GM19240 (cell line): ENCODE results near the gene NOBOX.
"Not testable (repeated sequence)": the region's sequence is repeated elsewhere in the genome, so short reads cannot be mapped to it uniquely, and the experiment has no call there.

Experiments used
- DNase-seq: peaks from one replicate; pipeline ENCODE4 v3.0.0; 2011; ENCODE audit warnings: low spot score; ENCODE audit not compliant: insufficient read length

The NOBOX gene

DNA sequence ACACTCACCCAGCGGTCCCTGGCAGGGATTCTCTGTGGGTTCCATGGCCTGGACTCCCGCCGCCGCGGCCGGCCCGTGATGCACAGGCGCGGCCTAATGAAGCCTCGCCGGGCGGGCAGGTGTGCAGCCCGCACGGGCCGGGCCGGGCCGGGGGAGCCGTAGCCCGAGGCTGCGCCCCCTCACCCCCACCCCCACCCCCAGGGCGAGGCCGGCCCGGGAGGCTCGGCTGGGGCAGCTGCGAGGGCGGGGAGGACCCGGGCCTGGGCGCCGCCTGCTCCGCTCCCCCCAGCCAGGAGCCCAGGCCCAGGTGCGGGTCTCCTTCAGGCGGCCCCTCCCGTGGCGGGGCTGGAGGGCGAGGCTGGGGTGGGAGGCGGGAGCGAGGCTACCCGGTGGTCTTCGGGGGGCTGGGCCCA, at the start of gene NOBOX:
TSS of gene NOBOX (minus strand) at position 45 of the 413 bp plus-strand sequence.
- DNase-seq: no peak

DNA sequence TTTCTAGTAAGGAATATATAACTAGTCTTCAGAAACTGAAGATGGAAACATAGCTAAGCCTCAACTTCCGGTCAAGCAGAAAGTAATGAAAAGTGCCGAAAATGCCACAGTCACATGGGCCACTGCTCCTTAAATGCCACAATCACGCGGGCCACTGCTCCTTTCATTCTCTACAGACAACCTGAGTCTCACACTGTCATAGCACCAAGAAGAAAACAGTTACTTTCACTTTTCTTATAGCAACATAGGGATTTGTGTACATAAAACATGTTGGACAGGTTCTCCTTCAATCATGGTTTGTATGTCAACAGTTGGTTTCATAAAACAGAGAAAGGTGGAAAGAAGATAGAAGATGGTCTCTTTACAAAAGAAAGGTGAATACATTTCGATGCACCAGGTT, 48.6 kb upstream of the NOBOX start:
- no peak for DNase-seq

DNA sequence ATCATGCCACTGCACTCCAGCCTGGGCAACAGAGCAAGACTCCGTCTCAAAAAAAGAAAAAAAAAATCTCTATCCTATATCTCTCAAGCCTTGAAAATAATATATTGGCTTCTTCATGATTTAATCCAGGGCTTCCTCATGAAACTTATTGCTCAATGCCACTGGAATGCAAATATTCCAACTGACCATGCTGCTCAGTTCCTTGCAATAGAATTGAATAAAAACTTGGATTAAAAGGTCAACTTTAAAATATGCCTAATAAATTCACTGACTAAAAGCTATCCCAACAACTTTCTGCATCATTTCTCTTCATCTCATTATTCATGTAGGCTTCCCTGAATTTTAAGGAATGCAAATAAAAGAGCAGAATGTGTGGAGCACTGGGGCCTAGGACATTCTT, 42.1 kb upstream of the NOBOX start:
- DNase-seq: no peak

DNA sequence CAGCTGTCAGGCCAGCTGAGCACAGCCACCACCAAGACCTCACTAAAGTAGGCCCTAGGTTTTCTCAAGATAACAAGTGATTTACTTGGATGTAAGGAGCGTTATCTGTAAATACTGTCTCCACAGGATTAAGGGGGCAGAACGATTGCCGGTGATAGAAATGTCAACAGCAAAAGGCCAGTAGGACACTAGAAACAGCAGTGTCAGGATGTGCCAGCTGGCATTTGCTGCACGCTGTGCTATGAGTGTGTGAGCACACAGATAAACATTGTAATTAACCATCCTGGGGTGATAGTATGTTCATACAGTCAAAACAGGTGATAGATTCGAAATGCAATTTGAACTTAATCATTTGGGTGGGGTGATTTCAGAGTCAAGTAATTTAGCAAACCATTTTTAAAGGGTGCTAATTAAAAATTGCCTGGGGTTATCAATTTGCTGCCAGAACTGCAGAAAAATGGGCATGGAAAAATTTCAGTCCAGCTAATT, 36.3 kb upstream of the NOBOX start:
- no peak for DNase-seq

DNA sequence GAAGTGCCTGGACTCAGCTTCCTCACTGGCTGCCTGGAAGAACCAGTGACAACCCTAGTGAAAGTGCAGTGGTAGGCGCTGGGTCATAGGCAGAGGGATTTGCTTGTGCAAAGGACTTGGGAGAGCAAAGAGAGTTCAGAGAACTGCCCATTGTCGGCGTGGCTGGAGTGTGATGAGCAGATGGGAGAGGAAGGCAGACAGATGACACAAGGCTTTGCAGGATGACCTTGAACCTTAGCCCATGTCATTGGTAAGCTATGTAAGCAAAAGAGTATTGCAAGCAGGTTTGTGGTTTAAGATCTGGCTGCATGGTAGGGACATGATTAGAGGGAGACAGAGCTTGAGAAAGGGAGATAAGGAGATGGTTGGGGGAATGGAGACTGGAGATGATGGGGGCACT, 35.3 kb upstream of the NOBOX start:
- DNase-seq: no peak

DNA sequence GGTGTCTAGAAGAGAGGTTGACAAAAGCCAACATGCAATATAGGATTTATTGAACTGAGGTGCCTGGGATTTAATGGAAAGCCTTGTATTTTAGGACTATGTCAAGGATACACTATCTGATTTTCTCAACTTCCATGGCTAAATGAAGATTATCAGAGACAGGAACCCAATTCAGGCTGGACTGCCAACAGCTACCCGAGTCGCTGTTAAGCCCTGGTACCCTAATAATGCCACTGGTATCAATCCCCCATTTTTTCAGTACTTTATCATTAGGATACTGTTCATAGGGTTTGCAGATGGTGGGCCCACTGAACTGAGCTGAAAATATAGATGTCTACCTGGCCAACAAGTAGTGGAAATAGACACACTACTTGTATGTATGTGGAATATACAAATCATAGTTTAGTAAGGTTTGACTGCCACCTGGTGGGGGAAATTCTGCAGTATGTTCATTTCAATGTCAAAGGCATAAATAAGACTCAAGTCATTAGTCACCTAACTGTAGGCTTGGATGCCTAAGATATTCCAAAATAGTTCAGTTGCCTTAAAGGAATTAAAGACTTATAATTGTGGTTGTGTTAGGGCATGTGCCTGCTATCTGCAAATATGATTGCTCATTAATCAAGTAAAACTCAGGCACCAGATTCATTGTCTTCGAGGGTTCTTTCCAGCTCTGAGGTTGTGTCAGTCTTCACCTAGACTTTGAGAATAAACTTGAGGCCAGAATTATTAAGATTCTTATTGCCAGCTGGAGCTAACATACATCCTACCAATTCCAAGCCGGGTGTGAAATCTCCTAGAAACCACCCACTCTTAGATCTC, 34.1 kb upstream of the NOBOX start:
- DNase-seq: no peak

DNA sequence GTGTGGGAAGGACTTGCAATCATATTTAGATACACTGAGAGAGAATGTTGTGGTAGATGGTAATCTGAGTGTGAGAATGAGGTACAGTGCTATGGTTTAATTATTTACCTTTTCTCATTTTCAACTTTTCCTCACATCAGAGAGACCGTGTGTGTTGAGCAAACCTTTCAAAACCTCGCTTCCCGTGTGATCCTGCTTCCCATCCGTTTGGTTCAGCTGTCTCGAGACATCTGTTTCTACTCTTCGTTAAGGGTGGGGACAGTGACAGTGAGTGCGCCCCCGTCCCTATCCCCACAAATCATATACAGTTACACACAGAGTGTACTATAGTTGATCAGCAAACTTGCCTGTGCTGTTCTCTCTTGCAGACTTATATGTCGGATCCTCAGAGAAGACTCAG, 33.0 kb upstream of the NOBOX start:
- no peak for DNase-seq

DNA sequence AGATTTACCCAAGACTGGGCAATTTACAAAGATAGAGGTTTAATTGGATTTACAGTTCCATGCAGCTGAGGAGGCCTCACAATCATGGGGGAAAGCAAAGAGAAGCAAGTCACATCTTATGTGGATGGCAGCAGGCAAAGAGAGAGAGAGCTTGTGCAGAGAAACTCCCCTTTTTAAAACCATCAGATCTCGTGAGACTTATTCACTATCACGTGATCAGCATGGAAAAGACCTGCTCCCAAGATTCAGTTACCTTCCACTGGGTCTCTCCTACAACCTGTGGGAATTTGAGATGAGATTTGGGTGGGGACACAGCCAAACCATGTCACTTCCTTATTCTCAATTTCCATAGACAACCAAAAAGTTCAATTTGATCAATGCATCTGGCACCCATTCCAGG, 24.9 kb upstream of the NOBOX start:
- DNase-seq: no peak

DNA sequence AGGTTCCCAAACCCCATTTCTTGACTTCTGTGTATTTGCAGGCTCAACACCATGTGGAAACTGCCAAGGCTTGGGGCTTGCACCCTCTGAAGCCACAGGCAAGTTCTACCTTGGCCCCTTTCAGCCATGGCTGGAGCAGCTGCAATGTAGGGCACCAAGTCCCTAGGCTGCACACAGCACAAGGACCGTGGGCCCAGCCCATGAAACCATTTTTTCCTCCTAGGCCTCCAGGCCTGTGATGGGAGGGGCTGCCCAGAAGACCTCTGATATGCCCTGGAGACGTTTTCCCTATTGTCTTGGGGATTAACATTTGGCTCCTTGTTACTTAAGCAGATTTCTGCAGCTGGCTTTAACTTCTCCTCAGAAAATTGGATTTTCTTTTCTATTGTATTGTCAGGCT, 24.0 kb upstream of the NOBOX start:
- not testable (repeated sequence) for DNase-seq

DNA sequence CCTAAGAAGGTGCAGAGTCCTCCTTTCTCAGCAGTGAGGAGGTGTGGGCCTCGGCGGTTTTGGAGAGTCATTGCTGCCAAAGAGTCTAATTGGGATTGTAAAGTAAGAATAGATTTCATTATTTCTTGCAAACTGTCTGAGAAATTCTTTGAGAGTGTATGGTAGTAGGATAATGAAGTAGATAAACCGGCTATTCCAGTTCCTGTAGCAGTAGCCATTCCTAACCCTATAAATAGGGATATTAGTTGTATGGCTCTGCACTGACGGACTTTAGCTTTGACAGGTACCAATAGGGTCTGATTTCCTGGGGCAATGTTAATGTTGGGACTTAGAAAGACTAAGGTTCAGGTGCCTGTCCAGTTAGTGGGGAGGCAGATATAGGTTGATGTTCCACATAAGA, 15.4 kb upstream of the NOBOX start:
- DNase-seq: not testable (repeated sequence)

DNA sequence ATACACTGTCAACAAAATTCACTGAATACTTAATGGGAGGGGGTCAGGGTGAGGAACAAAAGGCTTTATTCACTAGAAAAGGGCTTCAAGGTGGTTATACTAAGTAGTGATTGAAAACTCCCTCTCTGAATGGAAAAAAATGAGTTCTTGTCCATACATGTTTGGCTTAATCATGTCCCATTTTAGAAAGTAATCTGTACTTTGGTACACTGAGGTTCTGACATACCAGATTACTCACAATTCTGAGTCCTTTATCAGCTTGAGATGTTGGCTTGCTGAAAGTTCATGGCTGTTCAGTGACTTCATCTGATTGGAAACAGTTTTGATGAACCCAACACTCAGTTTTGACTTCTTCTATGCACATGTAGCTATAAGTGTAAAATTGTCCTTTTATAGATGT, 12.8 kb upstream of the NOBOX start:
- DNase-seq: no peak

DNA sequence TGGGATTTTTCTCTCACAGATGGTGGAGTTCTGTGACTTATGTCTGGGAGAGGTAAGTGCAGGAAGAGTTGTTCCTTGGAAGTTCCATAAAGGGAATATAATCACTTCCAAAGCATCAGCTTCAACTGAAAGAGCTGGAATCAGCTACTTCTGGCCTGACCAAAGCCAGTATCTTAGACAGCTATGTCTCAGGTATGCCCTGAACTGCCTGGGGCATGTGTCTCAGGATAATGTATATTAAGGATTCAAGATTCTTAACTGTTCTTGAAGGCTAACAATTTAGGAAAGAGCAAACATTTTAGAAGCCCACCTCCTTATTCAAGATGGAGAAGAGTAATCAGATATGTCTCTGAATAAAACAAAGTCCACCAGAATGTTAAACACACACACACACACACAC, 12.4 kb upstream of the NOBOX start:
- DNase-seq: no peak

DNA sequence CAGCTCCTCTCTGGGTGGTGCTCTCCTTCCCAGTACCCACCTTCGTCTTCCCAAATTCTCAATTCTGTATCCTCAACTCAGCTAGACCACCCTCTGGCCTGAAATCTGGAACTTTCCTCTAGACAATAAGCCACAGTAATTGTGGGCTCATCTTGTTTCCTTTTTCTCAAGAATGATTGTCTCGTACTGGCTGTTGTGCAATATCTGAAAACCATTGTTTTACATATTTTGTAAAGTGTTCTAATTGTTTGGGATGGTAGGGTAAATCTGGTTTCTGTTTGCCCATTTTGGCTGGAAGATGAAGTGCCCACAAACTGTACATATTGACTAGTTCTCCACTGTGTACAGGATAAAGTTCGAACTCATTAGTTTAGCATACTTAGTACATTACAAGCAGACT, 11.3 kb upstream of the NOBOX start:
- DNase-seq: no peak

DNA sequence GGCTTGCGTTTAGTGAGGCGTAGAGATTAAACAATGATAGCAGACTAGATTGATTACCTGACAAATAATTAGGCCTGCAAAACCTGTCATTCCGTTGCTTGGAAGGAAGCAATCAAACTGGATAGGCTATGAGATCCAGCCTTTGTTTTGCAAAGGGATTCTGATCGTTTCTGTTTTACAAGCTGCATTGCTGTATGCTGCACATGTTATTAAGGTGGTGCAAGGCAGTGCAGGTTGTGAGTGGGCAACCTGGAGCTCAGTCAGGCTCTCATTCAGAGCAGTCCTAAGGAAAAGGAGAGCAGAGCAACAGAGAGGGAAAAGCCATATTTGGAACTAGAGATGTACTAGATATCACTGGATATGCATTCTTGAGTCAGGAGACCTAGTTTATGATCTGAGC, 6.9 kb upstream of the NOBOX start:
- no peak for DNase-seq

DNA sequence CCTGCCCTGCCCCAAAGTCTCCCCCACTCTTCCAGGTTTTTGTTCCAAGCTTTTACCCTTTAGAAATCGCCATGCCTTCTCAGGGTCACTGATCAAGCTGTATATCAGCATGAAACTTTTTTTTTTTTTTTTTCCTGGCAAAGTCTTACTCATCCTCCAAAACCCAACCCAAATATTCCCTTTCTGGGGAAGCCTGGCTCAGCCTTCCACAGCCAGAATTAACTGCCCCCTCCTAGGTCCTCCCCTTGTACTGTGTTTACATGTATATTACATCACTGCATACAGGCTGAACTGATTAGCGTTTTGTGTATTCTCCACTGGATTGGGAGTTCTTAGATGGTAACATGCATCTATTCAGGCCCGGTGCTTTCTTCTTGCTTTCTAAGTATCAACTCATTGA, 4.6 kb upstream of the NOBOX start:
- no peak for DNase-seq

DNA sequence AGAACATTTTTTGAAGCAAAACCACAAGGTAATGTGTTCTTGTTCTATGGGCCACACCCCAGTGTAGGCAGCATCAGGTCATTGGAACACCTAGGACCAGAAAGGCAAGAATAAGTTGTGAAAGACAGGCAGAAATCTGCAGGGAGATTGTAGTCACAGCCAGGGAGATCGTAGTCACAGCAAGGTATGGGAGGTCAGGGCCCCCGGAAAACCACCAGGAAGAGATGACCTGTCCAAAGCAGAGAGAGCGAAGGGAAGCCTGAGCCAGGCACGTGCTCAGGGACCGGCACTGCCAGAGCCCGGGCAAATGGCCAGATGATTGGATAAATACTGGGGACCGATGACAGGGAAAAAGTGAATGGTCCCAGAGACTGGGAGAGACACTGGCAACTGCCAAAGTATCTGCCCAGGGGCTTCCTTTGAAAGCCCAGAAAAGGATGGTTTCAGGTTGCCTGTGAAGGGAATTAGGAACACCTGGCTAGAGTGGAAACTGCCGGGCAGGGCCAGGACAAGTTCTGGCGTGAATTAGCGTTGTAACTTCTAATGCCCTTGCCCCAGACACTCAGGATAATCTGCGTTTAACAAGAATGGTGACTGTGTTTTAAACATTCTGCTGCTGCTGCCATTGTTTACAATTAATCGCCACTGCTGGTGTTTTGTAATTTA, 3.9 kb upstream of the NOBOX start:
- DNase-seq: no peak

DNA sequence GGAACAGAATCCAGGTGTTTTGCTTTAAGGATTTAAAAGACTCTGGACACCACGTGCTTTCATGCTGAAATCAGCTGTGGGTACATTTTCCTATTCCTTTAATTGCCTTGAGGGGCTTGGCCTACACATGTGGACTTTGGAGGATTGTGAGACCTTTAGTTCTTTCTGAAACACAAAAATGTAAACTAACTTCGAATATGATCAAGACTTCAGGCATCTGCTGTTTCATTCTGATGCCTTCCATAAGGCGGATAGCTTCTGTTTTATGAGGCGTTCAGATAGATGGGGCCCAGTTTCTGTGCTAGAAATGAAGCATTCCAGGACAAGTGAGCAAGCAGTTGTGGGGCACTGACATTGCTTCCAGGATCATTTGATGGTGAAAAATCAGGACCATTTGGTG, 1.5 kb upstream of the NOBOX start:
- DNase-seq: no peak

DNA sequence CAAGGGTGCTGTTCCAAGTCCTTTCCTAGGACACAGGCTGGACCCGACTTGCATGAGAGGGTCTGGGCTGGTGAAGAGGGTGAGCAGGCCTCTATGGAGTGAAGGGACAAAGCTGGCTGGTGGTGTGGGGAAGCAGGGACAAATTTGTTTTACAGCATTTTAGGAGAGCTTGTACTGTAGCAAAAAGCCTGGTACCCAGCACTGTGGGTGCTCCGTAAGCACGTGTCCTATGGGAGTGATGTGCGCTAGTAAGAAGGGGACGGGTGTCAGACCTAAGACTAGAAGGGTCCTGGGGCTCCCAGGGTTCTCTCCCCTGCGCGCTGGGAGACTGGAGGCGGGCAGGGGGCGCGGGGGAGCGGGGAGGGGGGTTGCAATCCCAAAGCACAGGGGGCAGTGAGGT, 391 bp downstream of the NOBOX start:
- no peak for DNase-seq

DNA sequence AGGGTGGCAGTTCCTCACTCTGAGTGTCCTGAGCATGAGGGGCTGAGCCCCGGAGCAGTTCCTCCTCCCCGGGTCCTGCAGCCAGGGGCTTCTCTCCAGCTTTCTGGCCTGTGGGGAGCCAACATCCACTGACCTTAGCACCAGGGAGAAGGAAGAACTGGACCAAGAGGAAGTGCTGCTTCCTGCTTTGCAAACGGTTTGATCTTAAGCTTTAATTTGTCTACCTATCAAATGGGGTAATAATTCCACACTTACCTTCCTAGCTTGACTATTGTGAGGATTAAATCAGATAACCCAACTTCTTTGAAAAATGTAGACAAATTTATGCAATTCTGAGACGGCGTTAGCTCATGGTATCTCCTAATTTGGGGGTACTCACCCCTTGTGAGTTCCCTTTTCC, 2.0 kb downstream of the NOBOX start:
- DNase-seq: no peak

DNA sequence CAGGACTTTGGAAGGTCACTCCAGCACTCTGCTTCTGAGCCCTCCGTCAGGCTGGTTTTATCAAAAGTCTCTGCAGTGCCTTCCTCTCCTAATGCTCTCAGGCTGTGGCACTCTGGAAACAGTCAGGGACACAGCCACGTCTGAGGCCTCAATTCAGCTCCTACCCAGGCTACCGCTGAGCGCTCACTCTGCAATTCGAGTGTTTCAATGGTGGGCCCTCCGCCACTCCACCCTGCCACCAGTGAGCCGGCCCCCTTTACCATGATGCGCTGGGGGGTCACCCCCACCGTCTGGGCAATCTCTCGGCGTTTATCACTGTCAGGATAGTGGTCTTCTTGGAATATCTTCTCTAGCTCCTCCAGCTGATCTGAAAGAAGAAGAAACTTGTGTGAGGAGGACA, 3.5 kb downstream of the NOBOX start:
- DNase-seq: no peak

DNA sequence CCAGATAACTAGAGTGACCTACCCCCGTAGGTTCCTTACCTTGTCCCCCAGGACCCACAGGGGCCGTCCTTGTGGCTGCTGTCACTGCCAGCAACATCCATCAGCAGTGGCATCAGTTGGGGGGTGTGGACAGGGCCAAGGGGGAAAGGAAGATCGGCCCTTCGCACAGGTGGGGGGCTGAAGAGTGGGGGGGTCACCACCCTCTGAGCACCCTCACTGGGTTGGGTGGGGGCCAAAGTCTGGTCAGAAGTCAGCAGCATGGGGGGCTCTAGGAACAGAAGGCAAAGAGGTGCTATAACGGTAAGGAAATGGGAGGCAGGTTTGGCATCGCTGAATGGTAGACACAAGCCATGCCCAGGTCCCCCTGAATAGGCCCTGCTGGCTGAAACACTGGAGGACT, 4.6 kb downstream of the NOBOX start:
- DNase-seq: no peak

DNA sequence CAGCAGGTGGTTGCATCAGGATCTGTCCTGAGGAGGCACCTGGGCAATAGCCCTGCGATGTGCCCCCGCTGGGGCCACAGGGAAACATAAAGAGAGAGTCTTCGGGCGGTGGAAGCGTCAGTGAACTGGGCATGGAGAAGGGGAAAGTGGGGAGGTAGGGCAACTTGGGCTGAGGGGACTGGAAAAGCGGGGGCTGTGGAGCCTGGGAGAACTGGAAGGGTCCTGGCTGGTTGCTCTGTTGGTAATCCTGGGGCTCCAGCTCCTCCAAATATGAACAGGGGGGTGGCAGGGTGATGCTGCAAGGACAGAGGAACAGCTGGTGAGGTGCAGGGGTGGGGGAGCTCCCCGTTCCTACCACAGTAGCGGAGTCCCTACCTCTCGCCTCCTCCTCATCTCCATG, 5.2 kb downstream of the NOBOX start:
- no peak for DNase-seq

DNA sequence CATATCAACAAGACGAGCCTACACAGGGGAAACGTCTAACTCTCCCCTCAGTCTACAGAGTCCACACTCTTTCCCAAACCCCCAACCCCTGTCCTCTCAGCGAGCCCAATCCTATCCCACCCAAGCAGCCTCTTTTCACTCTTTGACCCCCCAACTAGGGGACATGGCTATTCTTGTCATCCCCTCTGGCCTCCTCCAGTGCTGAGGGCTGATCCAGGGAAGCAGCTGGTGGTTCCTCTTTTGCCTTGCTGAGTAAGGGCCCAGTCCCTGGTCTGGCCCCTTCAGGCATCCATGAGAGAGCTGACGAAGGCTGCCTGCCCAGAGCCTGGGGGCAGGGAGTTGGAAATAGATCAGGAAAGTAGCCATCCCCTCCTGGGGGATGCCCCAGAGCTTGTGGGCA, 6.4 kb downstream of the NOBOX start:
- no peak for DNase-seq
